KMS-11 (cell line): ENCODE data around the gene DPY19L3.

Experiments
- H2AFZ ChIP-seq: fragments of 200-600 bp; sonication (generic); 2 replicates; pipeline ENCODE4 v1.6.1; 2016; ENCODE audit warnings: antibody characterized with exemption, mixed run types, low read depth
- H3K27ac ChIP-seq: fragments of 200-600 bp; sonication (generic); 2 replicates; pipeline ENCODE4 v1.6.1; 2016; ENCODE audit warnings: mild to moderate bottlenecking, mixed run types
- H3K27me3 ChIP-seq: fragments of 200-600 bp; sonication (generic); 2 replicates; pipeline ENCODE4 v1.6.1; 2017; ENCODE audit warnings: mild to moderate bottlenecking, low read depth, mixed run types, moderate library complexity; ENCODE audit not compliant: insufficient read depth
- H3K36me3 ChIP-seq: fragments of 200-600 bp; sonication (generic); 2 replicates; pipeline ENCODE4 v1.6.1; 2017; ENCODE audit warnings: mild to moderate bottlenecking, mixed run types; ENCODE audit not compliant: insufficient read depth
- H3K4me1 ChIP-seq: fragments of 200-600 bp; sonication (generic); 2 replicates; pipeline ENCODE4 v1.6.1; 2016; ENCODE audit warnings: mild to moderate bottlenecking, low read depth, mixed run types; ENCODE audit not compliant: poor library complexity, severe bottlenecking
- H3K4me2 ChIP-seq: fragments of 200-600 bp; sonication (generic); 2 replicates; pipeline ENCODE4 v1.7.0; 2016; ENCODE audit warnings: mild to moderate bottlenecking, mixed run types
- H3K4me3 ChIP-seq: fragments of 200-600 bp; sonication (generic); IDR thresholded peaks from 2 replicates; pipeline ENCODE4 v1.6.1; 2017; ENCODE audit warnings: low read depth, low read length, mixed read lengths; ENCODE audit not compliant: insufficient read depth
- H3K79me2 ChIP-seq: fragments of 200-600 bp; sonication (generic); 2 replicates; pipeline ENCODE4 v1.6.1; 2016; ENCODE audit warnings: low read depth, mixed run types; ENCODE audit not compliant: insufficient read depth
- H3K9ac ChIP-seq: fragments of 200-600 bp; sonication (generic); 2 replicates; pipeline ENCODE4 v1.6.1; 2016; ENCODE audit warnings: mild to moderate bottlenecking, mixed run types
- H4K20me1 ChIP-seq: fragments of 200-600 bp; sonication (generic); 2 replicates; pipeline ENCODE4 v1.6.1; 2016; ENCODE audit warnings: mild to moderate bottlenecking, mixed run types; ENCODE audit not compliant: insufficient read depth
- CTCF ChIP-seq: fragments of 200-600 bp; sonication (generic); conservative IDR thresholded peaks from 2 replicates; pipeline ENCODE4 v1.6.1; 2017; ENCODE audit warnings: low read depth, mild to moderate bottlenecking, antibody characterized with exemption, low read length, moderate library complexity, mixed read lengths

The DPY19L3 gene

GRCh38 chr19:32415246-32415645 lies 9.7 kb downstream of the DPY19L3 start:
- peaks cover 4% of the 10 kb centered on the region; the same call in 1 of the 2 replicates for H3K36me3 ChIP-seq

GRCh38 chr19:32415669-32416068 lies 10.1 kb downstream of the DPY19L3 start:
- H3K4me1 ChIP-seq, result no peaks in the 10 kb centered on the region
- H3K27me3 ChIP-seq, result no peaks in the 10 kb centered on the region
- peaks cover 3% of the 10 kb centered on the region; the same call in 1 of the 2 replicates for H3K36me3 ChIP-seq
- H4K20me1 ChIP-seq, result no peaks in the 10 kb centered on the region
- H3K27ac ChIP-seq, result no peak overlapping the region
- no peaks in the 10 kb centered on the region for H3K79me2 ChIP-seq
- TF ChIP-seq CTCF, result no peak
- no peak overlapping the region for H2AFZ ChIP-seq
- H3K9ac ChIP-seq, result no peak overlapping the region
- H3K4me2 ChIP-seq, result no peak overlapping the region
- no peak overlapping the region for H3K4me3 ChIP-seq

More at GRCh38 chr19:32415246-32415645, 9.7 kb downstream of the DPY19L3 start:
- Histone ChIP-seq H3K27ac (no peak overlapping the region), H3K4me3 (no peak overlapping the region), H3K9ac (no peak overlapping the region), H3K27me3 (no peaks in the 10 kb centered on the region), H2AFZ (no peak overlapping the region), H3K4me1 (no peaks in the 10 kb centered on the region), H4K20me1 (no peaks in the 10 kb centered on the region), H3K79me2 (no peaks in the 10 kb centered on the region), H3K4me2 (no peak overlapping the region)
- no peak for TF ChIP-seq CTCF

GRCh38 chr19:32416749-32417456 lies 11.3 kb downstream of the DPY19L3 start:
- peaks cover 2% of the 10 kb centered on the region; the same call in 1 of the 2 replicates for H3K36me3 ChIP-seq

GRCh38 chr19:32418155-32418554 lies 12.6 kb downstream of the DPY19L3 start:
- Histone ChIP-seq H3K4me1 (no peaks in the 10 kb centered on the region), H3K9ac (no peak overlapping the region), H3K4me3 (no peak overlapping the region), H3K79me2 (no peaks in the 10 kb centered on the region), H3K36me3 (no peaks in the 10 kb centered on the region), H3K4me2 (no peak overlapping the region), H2AFZ (no peak overlapping the region), H3K27me3 (no peaks in the 10 kb centered on the region), H4K20me1 (no peaks in the 10 kb centered on the region), H3K27ac (no peak overlapping the region)
- TF ChIP-seq CTCF, result no peak

More at GRCh38 chr19:32416749-32417456, 11.3 kb downstream of the DPY19L3 start:
- H3K4me3 ChIP-seq, result no peak overlapping the region
- H4K20me1 ChIP-seq, result no peaks in the 10 kb centered on the region
- no peak overlapping the region for H3K9ac ChIP-seq
- H3K27ac ChIP-seq, result no peak overlapping the region
- H3K79me2 ChIP-seq, result no peaks in the 10 kb centered on the region
- no peak overlapping the region for H2AFZ ChIP-seq
- no peak overlapping the region for H3K4me2 ChIP-seq
- no peaks in the 10 kb centered on the region for H3K4me1 ChIP-seq
- TF ChIP-seq CTCF, result no peak
- H3K27me3 ChIP-seq, result no peaks in the 10 kb centered on the region
